Measurements from ENCODE around the gene KCNK1.

KCNK1 gene

DNA sequence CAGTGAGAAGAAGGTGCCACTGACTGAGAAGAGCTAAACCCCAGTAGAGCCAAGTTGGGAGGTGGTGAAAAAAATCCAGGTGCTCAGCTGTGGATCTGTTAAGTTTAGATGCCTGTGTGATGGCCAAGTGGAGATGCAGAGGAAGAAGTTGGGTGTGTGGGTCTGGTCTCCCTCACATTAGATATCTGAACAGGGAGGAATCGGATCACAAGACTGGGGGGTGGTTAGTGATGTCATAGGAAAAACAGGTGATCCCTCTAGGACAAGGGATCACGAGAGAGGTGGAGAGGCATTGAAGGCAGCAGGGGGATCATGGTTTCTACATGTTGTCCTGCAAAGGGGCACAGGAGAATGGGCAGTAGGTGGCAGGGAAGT, 22.6 kb downstream of the KCNK1 start:
- DNase-seq (ENCODE audit: low read depth in 2 of 3, low spot score in 2 of 3) = no peak

DNA sequence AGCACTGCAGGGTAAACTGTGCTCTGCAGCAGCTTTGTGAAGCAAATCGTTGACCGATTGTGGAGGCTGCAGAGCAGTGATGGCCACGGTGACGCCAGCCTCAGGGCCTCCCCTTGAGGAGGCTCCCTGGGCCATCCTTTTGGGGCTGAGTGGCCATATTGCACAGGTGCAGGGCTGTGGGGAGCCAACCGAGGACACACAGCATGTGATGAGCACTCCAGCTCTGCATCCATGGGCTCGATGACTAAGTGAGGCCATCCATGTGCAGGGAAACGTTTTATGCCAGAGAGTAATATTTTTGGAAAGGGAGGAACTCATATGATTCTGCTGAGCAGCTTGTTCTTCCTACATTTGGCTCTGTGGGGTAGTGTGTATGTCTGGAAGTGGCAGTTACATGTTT, 24.6 kb downstream of the KCNK1 start:
- DNase-seq (ENCODE audit: low read depth in 2 of 3, low spot score in 2 of 3) = no peak

DNA sequence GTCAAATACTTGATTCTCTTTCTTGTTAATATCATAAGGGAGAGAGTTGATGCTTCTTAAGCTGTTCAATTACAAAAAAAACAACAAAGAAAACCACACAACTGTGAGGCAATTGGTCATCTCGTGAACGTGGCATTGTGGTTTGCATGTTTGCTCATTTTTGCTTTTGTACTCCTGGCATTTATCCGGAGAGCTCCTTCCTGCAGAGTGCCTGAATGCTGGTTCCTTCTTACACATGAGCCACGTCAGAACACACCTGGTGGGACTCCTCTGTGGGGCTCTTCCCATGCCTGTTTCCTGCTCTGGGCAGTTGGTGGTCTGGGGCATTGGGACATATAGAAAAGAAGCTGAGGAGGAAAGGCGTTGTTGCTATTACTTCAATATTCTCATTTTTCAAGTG, 25.7 kb downstream of the KCNK1 start:
- DNase-seq (ENCODE audit: low read depth in 2 of 3, low spot score in 2 of 3) = no peak

DNA sequence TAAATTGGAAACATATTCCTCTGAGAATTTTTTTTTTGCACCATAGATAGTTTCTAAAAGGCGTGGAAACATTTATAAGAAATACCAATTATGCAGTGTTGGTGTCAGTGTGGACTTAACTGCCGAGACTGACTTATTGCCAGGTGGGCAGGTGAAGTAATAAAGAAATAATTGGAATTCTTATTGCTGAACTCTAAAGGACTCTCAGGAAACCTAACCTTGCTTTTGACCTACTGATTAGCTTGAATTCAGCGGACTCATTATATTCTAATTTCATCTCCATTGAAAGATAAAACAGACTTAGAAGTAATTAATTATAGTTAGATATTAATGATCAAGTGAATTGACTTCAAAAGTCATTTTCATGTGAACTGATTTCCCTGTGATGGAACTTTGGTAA, 26.3 kb downstream of the KCNK1 start:
- no peak for DNase-seq (ENCODE audit: low read depth in 2 of 3, low spot score in 2 of 3)

DNA sequence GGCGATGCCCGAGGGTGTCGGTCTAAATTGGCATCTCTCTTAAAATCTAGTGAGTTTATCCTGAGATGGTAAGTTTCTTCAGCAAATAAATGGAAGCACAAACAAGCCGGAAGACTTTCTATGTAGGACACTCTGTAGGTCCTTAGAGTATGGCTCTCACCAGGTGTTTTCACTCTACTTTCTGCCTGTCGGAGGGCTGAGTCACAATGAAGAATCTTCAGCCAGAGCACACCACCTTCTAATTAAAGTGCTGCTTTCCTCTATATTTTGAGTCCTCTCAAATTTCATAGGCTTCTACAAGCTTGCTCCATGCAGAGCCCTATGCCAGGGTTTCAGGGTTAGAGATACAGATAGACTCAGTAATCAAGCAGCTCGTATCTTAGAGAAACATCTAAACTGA, 27.1 kb downstream of the KCNK1 start:
- DNase-seq (ENCODE audit: low read depth in 2 of 3, low spot score in 2 of 3) = no peak

DNA sequence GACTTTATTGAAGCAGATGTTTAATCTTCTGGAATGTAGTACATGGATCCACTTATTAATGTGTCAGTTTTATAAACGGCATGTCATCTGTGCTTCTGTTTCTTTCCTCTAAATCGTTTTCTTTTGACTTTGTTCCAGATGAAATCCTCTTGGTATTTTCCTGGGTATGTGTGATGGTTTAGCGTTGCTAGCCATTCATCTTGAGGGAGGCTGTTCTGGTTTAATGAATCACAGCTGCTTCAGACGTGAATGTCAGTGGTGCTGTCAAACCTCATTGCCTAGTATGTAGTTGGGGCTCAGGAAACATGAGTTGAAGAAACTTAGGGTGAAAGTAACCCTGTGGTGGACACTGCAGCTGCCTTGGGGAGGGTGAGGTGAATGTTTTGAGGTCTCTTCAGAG, 33.2 kb downstream of the KCNK1 start:
- no peak for DNase-seq (ENCODE audit: low read depth in 2 of 3, low spot score in 2 of 3)

DNA sequence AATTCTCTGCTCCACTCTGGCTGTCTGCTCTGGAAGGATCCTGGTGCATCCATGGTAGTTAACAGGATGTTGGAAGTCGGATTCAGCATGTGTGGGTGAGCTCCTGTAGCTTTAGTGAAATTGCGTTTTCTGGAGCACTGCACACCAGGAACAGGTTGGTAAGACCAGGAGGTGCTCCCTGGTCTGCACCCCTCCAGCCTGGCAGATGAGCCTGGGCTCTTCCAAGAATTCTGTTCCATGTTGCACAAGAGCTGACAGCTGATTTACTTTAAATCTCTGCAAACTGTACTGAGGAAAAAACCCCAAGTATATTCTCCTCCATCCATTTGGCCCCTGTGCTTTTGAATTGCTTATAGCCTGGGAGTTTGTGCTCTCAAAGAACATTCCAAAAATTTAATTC, 33.7 kb downstream of the KCNK1 start:
- DNase-seq (ENCODE audit: low read depth in 2 of 3, low spot score in 2 of 3) = no peak

DNA sequence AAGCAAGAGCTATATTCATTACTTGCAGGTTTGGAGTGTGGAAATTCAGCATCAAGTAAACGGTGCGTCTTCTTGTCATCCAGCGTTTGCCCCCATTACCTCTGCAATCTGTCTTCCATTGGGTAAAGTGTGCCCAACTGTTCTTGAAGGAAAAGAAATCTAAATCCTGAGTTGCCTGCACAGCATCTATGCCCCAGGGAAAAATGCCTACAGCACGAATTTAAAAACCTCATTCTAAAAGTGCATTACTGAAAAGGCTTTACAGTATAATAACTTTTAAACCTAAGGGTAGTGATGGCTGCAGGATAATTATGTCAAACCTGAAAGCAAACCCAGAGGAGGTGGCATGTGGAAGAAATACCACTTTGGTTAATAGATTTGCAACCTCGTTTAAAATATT, 37.2 kb downstream of the KCNK1 start:
- no peak for DNase-seq (ENCODE audit: low read depth in 2 of 3, low spot score in 2 of 3)

DNA sequence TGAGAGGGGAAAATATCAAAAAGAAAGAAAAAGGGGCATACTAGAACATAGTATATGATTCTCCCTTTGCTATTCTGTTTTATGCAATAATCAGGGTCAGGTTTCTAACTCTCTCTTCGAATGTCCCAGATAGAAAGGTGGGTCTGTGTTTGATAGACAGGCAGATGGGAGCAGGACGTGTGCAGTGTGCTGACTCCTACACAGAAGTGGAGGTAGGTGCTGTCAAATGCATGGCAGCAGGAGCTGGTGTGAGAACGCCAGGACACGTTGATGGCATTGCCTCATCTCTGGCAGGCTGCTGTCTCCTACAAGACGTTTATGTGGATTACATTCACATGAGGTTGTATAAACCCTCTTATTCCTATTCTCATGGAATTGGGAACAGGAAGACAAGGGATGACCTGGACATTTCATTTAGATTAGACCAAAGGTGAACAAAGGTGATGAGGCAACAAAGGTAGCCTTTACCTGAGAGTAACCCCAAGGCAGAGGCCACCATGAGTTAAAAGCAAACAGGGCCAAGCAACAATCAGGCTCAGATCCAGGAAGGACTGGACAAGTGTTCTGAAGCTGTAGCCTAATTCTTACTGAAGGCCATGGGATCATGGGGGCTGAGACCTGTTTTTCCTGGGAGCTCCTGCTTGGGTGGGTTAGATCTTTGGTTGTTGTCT, 37.8 kb downstream of the KCNK1 start:
- no peak for DNase-seq (ENCODE audit: low read depth in 2 of 3, low spot score in 2 of 3)

DNA sequence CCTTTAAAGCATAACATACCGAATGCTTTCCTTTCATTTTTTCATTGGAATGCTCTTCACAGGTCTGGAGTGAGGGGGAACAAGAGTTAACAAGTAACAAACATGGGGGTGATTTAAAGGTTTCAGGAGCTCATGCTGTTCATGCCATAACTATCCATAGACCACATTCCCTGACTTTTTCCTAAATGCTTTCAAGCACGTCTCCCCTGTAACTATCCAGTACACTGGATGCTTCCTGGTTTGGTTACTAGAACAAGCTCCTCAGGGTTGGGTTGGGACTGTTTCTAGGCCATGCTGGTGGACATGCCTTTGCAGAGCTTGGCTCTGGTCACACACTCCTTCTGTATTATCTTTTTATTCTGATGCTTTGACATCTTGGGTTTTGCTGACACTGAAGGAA, 38.6 kb downstream of the KCNK1 start:
- no peak for DNase-seq (ENCODE audit: low read depth in 2 of 3, low spot score in 2 of 3)

DNA sequence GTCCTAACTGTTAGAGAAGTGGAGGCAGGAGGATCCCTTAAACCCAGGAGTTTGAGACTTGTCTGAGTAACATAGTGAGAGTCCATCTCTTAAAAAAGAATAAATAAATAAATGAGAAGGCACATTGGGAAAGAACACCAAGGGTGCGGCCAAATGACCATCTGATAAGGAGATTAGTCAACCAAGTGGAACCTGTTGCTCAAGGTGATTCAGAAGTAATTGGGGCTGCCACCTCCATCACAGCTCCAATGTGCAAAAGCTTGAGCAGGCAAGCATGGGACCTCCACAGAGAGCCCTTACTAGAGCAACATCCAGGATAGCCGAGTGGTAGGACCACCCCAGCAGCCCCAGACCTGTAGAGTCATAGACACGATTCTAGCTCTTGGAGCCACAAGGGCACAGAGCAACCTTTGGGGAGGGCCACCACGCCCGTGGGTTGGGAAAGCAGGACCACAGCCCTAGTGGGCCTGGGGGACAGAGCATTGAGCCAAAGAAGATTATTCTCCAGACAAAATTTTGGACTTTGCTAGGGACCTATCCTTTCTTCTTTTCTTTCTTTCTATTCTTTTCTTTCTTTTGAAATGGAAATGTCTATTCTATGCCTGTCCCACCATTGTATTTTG, 40.9 kb downstream of the KCNK1 start:
- no peak for DNase-seq (ENCODE audit: low read depth in 2 of 3, low spot score in 2 of 3)

DNA sequence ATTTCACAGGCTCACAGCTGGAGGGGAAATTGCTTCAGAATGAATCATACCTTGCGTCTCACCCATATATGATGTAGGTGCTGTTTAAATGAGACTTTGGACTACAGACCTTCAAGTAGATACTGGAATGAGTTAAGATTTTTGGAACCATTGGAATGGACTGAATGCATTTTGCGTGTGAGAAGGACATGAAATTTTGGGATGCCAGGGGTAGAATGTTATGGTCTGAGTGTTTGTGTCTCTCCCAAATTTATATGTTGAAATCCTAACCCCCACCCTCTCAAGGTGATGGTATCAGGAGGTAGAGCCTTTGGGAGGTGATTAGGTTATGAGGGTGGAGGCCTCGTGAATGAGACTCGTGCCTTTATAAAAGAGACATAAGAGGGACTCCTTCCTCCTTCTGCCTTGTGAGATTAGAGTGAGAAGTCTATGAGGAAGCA, 41.4 kb downstream of the KCNK1 start:
- DNase-seq (ENCODE audit: low read depth in 2 of 3, low spot score in 2 of 3) = no peak

DNA sequence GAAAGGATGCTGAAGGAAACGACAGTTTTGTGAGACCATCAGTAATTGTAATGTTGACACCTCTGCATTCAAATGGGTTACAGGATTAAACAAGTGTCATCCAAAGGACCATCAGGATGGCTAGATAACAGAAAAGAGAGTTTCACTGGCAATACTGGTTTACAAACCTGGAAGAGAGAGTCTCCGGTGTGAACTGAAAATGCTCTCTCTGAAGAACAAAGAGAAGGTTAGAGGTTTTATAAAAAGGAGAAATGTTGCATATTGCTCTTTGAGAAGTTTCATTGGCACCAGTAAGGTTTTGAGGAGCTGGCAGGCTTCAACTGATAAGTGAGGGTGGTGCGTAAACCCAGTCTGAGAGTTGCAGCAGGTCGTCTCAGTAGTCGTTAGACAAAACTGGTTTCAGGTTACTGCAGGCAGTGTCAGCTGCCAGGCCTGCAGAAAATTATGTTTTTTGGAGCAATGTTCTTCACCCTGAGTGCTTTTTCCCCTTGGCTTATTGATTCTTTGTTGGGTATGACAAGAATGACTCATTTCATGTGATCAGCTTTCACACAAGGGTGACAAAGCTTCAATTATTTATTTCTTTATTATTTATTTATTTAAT, 42.2 kb downstream of the KCNK1 start:
- no peak for DNase-seq (ENCODE audit: low read depth in 2 of 3, low spot score in 2 of 3)

DNA sequence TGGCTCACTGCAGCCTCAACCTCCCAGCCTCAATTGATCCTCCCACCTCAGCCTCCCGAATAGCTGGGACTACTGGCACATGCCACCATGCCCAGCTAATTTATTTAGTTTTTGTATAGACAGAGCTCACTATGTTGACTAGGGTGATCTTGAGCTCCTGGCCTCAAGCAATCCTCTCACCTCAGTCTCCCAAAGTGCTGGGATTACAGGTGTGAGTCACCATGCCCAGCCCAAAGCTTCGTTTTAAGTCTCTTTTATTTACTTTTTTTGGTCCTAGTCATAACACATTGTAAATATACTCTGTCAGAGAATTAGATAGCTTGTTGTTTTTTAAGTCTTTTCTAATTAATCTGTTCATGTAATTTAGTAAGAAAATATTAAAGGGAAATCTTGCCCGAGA, 42.8 kb downstream of the KCNK1 start:
- no peak for DNase-seq (ENCODE audit: low read depth in 2 of 3, low spot score in 2 of 3)

DNA sequence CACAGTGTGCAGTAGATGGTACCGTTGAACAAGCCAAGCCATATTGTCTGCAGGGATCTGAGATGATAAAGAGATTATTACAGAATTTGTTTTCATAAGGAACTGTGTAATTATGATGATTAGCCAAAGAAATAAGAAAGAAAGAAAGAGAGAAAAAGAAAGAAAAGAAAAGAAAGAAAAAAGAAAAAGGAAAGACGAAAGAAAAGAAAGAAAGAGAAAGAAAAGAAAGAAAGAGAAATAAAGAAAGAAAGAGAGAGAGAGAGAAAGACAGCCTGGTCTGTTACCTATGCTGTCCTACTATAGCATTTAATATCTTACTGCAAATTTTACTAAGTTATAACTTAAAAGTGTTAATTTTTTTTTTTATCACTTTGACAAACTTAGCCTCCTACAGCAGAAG, 43.6 kb downstream of the KCNK1 start:
- DNase-seq (ENCODE audit: low read depth in 2 of 3, low spot score in 2 of 3) = no peak

DNA sequence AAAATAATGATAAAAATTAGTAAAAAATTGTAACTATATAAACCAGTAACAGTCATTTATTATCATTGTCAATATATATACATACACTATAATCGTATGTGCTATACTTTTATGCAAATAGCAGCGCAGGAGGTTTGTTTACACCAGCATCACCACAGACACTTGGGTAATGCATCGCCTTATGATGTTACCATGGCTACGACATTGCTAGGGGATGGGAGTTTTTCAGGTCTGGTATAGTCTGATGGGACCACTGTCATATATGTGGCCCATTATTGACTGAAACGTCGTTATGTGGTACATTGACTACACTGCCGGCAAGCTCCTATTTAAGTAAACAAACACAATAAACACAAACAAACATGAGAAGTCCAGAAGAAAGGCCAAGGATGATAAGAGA, 45.6 kb downstream of the KCNK1 start:
- no peak for DNase-seq (ENCODE audit: low read depth in 2 of 3, low spot score in 2 of 3)

DNA sequence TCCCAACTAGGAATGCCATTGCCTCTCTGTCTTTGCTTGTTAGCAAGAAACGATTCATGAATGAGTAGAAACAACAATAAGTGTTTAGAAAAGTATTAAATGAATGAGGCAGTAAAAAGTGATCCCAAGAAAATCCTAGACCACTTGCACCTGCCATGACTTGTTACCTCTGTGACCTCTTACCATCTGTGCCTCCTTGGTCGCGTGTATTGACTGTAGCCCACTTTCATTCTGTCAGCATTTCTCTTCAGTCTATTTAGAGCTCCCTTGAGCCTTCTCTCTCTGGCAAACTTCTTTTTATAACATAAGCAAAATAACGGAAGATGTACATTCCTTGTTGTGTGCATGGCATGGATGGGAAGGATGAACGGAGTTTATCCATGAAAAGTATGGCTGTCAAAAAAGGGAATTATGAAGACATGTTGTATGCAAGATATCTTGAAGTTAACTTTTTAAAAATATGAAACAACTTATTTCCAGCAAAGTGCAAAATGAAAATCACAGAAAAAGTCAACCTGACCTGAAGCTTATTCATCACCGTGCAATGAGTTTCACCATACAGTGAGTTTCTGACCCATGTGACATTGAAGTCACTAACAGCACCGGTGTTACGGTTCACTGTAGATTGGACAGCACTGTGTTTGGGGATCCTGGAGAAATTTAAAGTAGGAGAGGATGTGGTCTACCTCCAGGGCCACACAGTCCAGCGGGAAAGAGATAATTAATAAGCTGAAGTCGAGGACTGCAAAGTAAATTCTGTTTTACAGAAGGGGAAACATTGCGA, 47.7 kb downstream of the KCNK1 start:
- DNase-seq (ENCODE audit: low read depth in 2 of 3, low spot score in 2 of 3) = no peak

DNA sequence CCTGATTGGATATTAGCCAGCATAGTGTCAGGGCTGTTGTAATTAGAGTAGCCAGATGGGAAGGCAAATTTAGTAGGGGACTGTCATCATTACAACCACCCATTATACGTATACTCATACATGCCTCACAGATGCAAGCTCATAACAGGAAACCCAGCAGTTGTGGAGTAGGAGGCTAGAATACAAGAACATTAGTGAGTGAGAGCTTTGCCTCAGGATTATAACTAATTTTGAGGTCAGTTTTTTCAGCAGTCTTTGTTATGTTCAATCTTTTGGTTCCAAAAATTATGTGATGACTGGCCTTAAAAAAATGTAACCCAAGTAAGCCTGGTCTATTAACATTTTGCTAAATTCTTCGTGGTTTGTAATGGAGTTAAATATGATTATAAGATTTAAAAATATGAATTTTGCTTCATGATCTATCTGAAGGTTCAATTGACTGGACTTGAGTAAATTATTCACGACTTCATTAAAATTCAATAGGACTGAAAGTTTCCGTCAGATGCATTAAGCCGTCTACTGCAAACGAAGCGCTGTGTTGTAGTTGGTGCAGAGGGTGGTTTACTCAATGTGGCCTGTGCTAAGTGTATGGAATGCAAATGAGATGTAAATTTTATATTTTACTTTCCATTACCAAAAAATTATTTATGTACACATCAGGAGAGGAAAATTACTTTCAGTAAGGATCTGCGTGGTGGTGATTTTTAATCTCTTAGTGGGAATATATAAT, 48.8 kb downstream of the KCNK1 start:
- no peak for DNase-seq (ENCODE audit: low read depth in 2 of 3, low spot score in 2 of 3)

DNA sequence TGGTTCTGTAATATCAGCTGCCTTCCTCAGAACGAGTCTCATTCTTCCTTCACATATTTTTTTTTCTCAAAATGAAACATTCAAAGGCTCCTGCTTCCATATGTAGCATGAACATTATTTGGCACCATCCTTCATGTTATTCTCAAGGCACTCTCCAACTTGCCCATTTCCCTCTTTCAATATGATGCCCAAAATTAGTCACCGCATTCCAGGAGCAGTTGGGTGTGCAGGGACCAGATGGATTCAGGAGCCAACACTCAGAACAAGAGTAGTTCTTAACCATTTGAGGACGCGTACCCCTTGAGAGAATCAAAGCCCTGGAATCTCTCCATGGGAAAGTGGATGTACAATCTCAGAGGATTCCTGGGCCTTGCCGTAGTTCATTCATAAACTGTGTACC, 50.3 kb downstream of the KCNK1 start:
- DNase-seq (ENCODE audit: low read depth in 2 of 3, low spot score in 2 of 3) = no peak

DNA sequence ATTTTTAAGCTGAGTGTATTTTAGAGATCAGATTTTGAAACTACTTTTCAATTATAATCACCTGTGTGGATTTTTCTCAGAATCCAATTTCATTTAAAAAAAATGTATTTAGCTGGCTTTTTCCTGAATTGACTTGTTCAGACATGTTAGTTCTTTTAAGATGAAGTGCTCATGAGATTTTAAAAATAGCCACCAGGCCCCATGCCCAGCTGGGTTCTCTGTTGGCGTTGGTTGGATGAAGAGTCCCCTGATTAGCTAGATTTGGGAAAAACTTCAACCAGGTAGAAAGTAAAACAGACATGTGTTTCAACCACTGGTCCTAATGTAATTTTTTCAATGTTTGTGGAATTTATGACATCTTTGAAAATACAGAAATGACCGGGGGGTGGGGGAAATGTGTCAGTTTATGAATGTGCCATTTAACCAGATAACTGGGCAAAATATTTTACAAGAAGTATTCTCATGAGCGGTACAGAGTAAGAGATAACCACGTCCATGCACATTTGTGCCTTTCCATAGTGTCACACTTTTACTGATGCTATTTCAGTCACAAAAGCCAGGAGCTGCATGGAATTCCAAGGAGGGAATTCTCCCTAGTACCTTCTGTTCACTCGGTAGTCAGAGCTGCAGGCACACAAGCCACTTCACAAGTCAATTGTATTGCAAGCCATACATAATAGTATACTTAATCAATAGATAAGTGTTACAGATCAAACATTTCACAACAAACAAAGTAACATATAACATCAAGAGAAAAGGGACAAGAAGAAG, 51.1 kb downstream of the KCNK1 start:
- no peak for DNase-seq (ENCODE audit: low read depth in 2 of 3, low spot score in 2 of 3)
